NT2/D1 (cell line): ENCODE measurements around the gene SPRY2.

Source experiments
- DNase-seq: peaks from one replicate; pipeline ENCODE4 v3.0.0-alpha.2; 2011; ENCODE audit warnings: low read depth, low spot score
- H3K27me3 ChIP-seq: 2 replicates; pipeline ENCODE4 v1.6.0; 2011; ENCODE audit warnings: mild to moderate bottlenecking; ENCODE audit not compliant: insufficient read length, insufficient read depth
- H3K36me3 ChIP-seq: 2 replicates; pipeline ENCODE4 v1.6.1; 2011; ENCODE audit warnings: mild to moderate bottlenecking, low read length, mixed read lengths; ENCODE audit not compliant: insufficient read depth, insufficient read length
- H3K4me1 ChIP-seq: 2 replicates; pipeline ENCODE4 v1.5.1; 2011; ENCODE audit not compliant: insufficient read depth, insufficient read length
- H3K4me3 ChIP-seq: 2 replicates; pipeline ENCODE4 v1.5.1; 2011; ENCODE audit warnings: low read depth; ENCODE audit not compliant: insufficient read length
- H3K9ac ChIP-seq: 2 replicates; pipeline ENCODE4 v1.6.0; 2011; ENCODE audit warnings: low read depth; ENCODE audit not compliant: insufficient read length
- H3K9me3 ChIP-seq: 2 replicates; pipeline ENCODE4 v1.5.1; 2011; ENCODE audit warnings: mild to moderate bottlenecking, low read length; ENCODE audit not compliant: insufficient read depth
- SUZ12 ChIP-seq: IDR thresholded peaks from 2 replicates; pipeline ENCODE4 v1.6.1; 2011; ENCODE audit not compliant: insufficient read length, insufficient read depth; ENCODE audit errors: extremely low read depth
- YY1 ChIP-seq: IDR thresholded peaks from 2 replicates; pipeline ENCODE4 v1.6.1; 2011; ENCODE audit not compliant: insufficient read length, insufficient read depth
- ZNF274 ChIP-seq: IDR thresholded peaks from 2 replicates; pipeline ENCODE4 v1.6.1; 2011; ENCODE audit warnings: mild to moderate bottlenecking, low read depth, low read length

Gene SPRY2

GRCh38 chr13:80334597-80335260 lies 6.2 kb downstream of the SPRY2 start:
- Histone ChIP-seq H3K4me3 (no peak overlapping the region), H3K9ac (no peak overlapping the region), H3K36me3 (peaks cover 39% of the 10 kb centered on the region), H3K4me1 (peaks cover 7% of the 10 kb centered on the region), H3K9me3 (no peaks in the 10 kb centered on the region), H3K27me3 (no peaks in the 10 kb centered on the region)
- TF ChIP-seq ZNF274 (no peak), YY1 (no peak), SUZ12 (no peak)
- DNase-seq: no peak

DNA sequence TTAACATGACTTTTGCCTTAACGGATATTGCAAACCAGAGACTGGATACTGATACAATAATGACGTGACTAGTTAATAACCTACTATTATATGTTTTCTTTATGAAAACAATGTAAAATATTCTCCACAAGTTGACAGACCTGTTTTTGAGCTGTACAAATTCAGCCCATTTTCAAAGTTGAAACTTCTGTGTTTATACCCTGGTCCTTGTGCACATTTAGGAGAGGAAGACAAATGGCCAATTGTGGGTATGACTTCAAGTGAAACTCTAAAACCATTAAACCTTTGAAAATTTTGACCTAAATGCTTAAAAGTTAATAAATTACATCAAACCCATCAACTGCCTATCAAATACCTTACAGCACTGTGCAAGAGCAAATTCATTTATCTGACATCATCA lies 8.9 kb downstream of the SPRY2 start:
- peaks cover 1% of the 10 kb centered on the region for H3K4me1 ChIP-seq
- TF ChIP-seq ZNF274 (no peak), SUZ12 (no peak), YY1 (no peak)
- no peak for DNase-seq
- H3K36me3 ChIP-seq: peaks cover 31% of the 10 kb centered on the region
- H3K27me3 ChIP-seq: no peaks in the 10 kb centered on the region
- no peaks in the 10 kb centered on the region for H3K9me3 ChIP-seq
- H3K4me3 ChIP-seq: no peak overlapping the region
- H3K9ac ChIP-seq: no peak overlapping the region

- Histone ChIP-seq H3K9ac (no peak overlapping the region), H3K36me3 (peaks cover 3% of the 10 kb centered on the region), H3K4me3 (no peak overlapping the region), H3K9me3 (no peaks in the 10 kb centered on the region), H3K27me3 (no peaks in the 10 kb centered on the region), H3K4me1 (no peaks in the 10 kb centered on the region)
- TF ChIP-seq SUZ12 (no peak), YY1 (no peak), ZNF274 (no peak)
- no peak for DNase-seq
Measured at GRCh38 chr13:80329250-80329649, 11.7 kb downstream of the SPRY2 start.

- no peaks in the 10 kb centered on the region for H3K9me3 ChIP-seq
- TF ChIP-seq YY1 (no peak), SUZ12 (no peak)
- H3K4me1 ChIP-seq: no peaks in the 10 kb centered on the region
- H3K4me3 ChIP-seq: no peak overlapping the region
- H3K27me3 ChIP-seq: no peaks in the 10 kb centered on the region
- no peak overlapping the region for H3K9ac ChIP-seq
- no peak for DNase-seq
- H3K36me3 ChIP-seq: no peaks in the 10 kb centered on the region
Measured at GRCh38 chr13:80319004-80319403, 21.9 kb downstream of the SPRY2 start.

DNA sequence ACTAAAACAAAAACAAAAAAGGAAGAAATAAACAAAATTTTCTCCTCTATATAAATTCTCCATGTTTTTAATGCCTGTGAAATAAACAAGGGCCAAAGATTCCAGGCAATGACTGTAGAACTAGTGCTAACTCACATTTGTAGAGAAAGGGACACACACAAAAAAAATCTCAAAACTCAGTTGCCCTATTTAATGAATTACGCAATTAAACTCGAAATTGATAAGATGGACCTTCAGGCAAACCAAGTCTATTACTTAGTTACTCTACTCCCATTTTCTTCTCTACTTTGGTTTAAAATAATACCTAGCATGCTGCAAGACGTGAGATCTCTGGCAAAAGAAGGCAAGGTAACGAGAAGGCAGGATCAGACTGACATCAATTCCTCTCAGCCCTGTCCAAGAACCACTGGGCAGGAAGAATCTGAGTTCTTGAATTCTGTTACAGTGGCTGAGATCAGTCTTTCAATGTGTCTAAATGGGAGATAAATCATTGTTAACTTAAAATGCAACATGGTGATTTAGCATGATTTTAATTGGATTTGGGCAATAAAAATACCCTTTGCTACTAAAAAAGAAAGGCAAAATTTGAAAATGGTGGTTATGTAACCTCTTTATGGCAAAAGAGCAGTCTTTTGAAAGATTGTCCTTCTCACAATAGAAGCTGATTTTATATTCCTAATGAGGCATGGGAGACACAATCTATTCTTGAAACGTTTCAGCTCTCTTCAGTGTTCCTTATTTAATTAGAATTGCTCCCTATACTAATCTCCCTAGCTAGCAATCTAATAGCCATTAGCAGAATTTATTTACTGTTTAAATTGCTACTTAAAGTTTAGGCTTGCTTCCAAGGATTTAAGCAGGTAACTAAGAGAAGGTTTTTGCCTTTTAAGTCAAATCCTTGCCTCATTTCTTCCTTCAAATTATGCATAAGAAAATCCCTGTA lies 25.9 kb downstream of the SPRY2 start:
- no peaks in the 10 kb centered on the region for H3K27me3 ChIP-seq
- no peak overlapping the region for H3K9ac ChIP-seq
- H3K36me3 ChIP-seq: no peaks in the 10 kb centered on the region
- no peak for TF ChIP-seq SUZ12
- no peak for TF ChIP-seq ZNF274
- no peak for TF ChIP-seq YY1
- H3K4me3 ChIP-seq: no peak overlapping the region
- no peak for DNase-seq
- H3K4me1 ChIP-seq: no peaks in the 10 kb centered on the region
- no peaks in the 10 kb centered on the region for H3K9me3 ChIP-seq

GRCh38 chr13:80313668-80314256 lies 27.2 kb downstream of the SPRY2 start:
- Histone ChIP-seq H3K9me3 (no peaks in the 10 kb centered on the region), H3K36me3 (no peaks in the 10 kb centered on the region), H3K9ac (no peak overlapping the region), H3K4me1 (no peaks in the 10 kb centered on the region), H3K27me3 (no peaks in the 10 kb centered on the region), H3K4me3 (no peak overlapping the region)
- no peak for TF ChIP-seq YY1
- no peak for TF ChIP-seq SUZ12
- TF ChIP-seq ZNF274: no peak
- DNase-seq: no peak

GRCh38 chr13:80312967-80313366 lies 28.0 kb downstream of the SPRY2 start:
- TF ChIP-seq YY1 (no peak), ZNF274 (no peak), SUZ12 (no peak)
- Histone ChIP-seq H3K36me3 (no peaks in the 10 kb centered on the region), H3K4me1 (no peaks in the 10 kb centered on the region), H3K4me3 (no peak overlapping the region), H3K9ac (no peak overlapping the region), H3K27me3 (no peaks in the 10 kb centered on the region), H3K9me3 (no peaks in the 10 kb centered on the region)
- DNase-seq: no peak
